Measurements from ENCODE around the gene USP36.

GRCh38 chr17:78747488-78747887, 93.1 kb downstream of the USP36 start:
- TF ChIP-seq CTCF (IDR thresholded peaks at IDR 0.05) (no peak), POLR2A (IDR thresholded peaks at IDR 0.05) (no peak)

All from right lobe of liver (tissue), 4 donors.